Measurements from ENCODE around the gene GNG13. TPM values are rescaled to one million over a fixed set of nuclear protein-coding genes. Genes with fewer than 3 reads are reported as not detected.
"Not testable (repeated sequence)": the region's sequence is repeated elsewhere in the genome, so short reads cannot be mapped to it uniquely, and the experiment has no call there.

GNG13 gene
- total RNA-seq, 2 donors from 2014 or later, result not detected

DNA sequence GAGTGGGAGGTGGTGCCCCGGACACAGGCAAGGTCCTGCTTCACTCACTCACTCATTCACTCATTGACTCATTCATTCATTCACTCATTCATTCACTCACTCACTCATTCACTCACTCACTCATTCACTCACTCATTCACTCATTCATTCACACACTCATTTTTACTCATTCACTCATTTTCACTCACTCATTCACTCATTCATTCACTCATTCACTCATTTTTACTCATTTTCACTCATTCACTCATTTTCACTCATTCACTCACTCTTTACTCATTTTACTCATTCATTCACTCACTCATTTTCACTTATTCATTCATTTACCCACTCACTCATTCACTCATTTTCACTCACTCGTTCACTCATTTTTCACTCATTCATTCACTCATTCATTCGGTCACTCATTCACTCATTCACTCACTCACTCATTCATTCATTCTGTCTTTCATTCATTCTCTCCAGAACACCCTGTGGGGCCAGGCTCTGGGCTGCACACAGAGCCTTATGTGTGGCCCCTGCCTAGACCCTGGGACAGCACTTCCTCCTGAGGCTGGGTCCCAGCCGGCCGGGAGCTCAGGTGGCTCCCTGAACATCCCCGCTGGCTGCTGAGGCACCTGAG, 21.5 kb downstream of the GNG13 start:
- H3K9me3 ChIP-seq, result no peaks in the 10 kb centered on the region
- no peak overlapping the region for H3K4me3 ChIP-seq
- no peak for DNase-seq (ENCODE audit: low spot score)
- TF ChIP-seq CTCF (IDR thresholded peaks at IDR 0.05), result no peak
- no peaks in the 10 kb centered on the region for H3K36me3 ChIP-seq
- H3K4me1 ChIP-seq, result peaks cover 0 to 8% of the 10 kb centered on the region in 2 donors
- H3K27me3 ChIP-seq, result no peaks in the 10 kb centered on the region
- H3K27ac ChIP-seq, result no peak overlapping the region

- peaks cover 0 to 2% of the 10 kb centered on the region in 2 donors for H3K4me1 ChIP-seq
Measured at GRCh38 chr16:778447-778846, 22.1 kb downstream of the GNG13 start.

DNA sequence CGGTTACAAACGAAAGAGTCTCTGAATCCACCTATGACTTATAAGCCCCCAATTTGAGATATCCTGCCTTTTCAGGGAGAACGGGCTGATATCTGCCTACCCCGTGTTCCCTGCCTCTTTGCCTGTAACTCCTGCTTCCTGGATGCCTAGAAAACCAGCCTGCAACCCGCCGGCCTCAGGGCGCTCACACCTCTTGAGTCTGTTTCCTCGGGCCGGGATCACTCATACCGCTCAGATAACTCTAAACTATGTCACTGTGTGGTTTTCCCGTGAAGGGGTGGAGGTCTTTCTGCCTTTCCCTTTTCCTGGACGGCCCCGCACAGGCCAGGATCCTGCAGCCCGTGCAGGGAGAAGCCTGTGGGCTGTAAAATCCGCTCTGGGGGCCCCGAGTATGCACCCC, 22.7 kb downstream of the GNG13 start:
- H3K4me3 ChIP-seq, result no peak overlapping the region
- no peaks in the 10 kb centered on the region for H3K36me3 ChIP-seq
- DNase-seq (ENCODE audit: low spot score), result no peak
- no peaks in the 10 kb centered on the region for H3K9me3 ChIP-seq
- no peak overlapping the region for H3K27ac ChIP-seq
- TF ChIP-seq CTCF (IDR thresholded peaks at IDR 0.05), result no peak
- H3K4me1 ChIP-seq, result no peaks in the 10 kb centered on the region
- no peaks in the 10 kb centered on the region for H3K27me3 ChIP-seq

More at GRCh38 chr16:778447-778846, 22.1 kb downstream of the GNG13 start:
- no peak for TF ChIP-seq CTCF (IDR thresholded peaks at IDR 0.05)
- H3K27me3 ChIP-seq, result no peaks in the 10 kb centered on the region
- DNase-seq (ENCODE audit: low spot score), result no peak
- no peak overlapping the region for H3K27ac ChIP-seq
- no peak overlapping the region for H3K4me3 ChIP-seq
- no peaks in the 10 kb centered on the region for H3K9me3 ChIP-seq
- H3K36me3 ChIP-seq, result no peaks in the 10 kb centered on the region

DNA sequence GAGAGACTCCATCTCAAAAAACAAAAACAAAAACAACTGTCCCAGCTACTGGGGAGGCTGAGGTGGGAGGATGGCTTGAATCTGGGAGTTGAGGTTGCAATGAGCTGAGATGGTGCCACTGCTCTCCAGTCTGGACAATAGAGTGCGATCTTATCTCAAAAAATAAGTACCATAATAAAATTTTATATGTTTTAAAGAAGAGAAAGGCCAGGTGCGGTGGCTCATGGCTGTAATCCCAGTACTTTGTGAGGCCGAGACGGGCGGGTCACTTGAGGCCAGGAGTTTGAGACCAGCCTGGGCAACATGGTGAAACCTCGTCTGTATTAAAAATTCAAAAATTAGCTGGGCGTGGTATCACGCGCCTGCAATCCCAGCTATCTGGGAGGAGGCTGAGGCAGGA, 23.7 kb downstream of the GNG13 start:
- no peak overlapping the region for H3K4me3 ChIP-seq
- no peaks in the 10 kb centered on the region for H3K9me3 ChIP-seq
- H3K27me3 ChIP-seq, result no peaks in the 10 kb centered on the region
- H3K4me1 ChIP-seq, result no peaks in the 10 kb centered on the region
- DNase-seq (ENCODE audit: low spot score), result no peak
- TF ChIP-seq CTCF (IDR thresholded peaks at IDR 0.05), result no peak
- H3K27ac ChIP-seq, result no peak overlapping the region
- H3K36me3 ChIP-seq, result no peaks in the 10 kb centered on the region

DNA sequence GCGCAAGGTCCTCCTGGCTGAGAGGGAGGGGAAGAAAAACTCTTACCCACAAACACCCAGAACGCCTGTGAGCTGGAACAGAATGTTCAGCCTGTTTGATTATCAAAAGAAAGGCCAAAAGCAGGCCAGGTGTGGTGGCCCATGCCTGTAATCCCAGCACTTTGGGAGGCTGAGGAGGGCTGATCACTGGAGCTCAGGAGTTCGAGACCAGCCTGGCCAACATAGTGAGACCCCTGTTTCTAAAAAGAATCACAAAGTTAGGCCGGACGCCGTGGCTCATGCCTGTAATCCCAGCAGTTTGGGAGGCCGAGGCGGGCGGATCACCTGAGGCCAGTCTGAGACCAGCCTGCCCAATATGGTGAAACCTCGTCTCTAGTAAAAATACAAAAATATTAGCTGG, 24.2 kb downstream of the GNG13 start:
- not testable (repeated sequence) for H3K4me3 ChIP-seq; H3K27me3 ChIP-seq; H3K9me3 ChIP-seq; H3K36me3 ChIP-seq; DNase-seq (ENCODE audit: low spot score); H3K27ac ChIP-seq; H3K4me1 ChIP-seq

DNA sequence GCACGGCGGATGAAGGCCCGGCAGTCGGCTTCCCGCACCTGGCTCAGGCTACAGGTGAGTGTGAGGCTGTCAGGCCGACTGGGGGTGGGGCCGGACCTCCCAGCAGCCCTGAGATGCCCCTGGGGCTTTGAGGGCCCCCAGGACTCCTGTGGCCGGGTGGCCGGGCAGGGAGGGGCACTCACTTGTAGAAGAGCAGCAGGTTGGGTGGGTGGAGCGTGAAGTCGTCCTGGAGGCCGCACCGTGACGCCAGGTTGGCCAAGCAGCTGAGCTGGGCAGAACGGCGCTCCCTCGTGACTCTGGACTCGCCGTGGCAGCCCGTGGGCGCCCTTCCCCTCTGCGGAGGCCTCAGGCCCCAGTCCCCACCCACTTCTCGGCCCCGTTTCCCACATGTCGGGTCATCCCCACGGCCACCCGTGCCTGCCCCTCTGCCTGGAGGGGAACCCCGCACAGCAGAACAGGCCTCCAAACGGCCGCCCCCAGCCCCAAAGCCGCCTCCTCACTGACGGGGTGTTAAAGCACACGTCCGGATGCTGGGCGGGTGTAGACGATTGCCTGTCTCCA, 25.2 kb downstream of the GNG13 start:
- H3K27ac ChIP-seq, result no peak overlapping the region
- DNase-seq (ENCODE audit: low spot score), result no peak
- H3K36me3 ChIP-seq, result no peaks in the 10 kb centered on the region
- H3K4me1 ChIP-seq, result no peaks in the 10 kb centered on the region
- H3K9me3 ChIP-seq, result no peaks in the 10 kb centered on the region
- H3K4me3 ChIP-seq, result no peak overlapping the region
- no peak for TF ChIP-seq CTCF (IDR thresholded peaks at IDR 0.05)
- no peaks in the 10 kb centered on the region for H3K27me3 ChIP-seq
